Fibroblast of pulmonary artery (primary cell): ENCODE data around the gene GPX6.
"Not testable (repeated sequence)": the region's sequence is repeated elsewhere in the genome, so short reads cannot be mapped to it uniquely, and the experiment has no call there.

Experiments
- DNase-seq: peaks from one replicate; pipeline ENCODE4 v3.0.0-alpha.2; 2010; ENCODE audit warnings: low read depth
- H3K4me3 ChIP-seq: replicated peaks from 2 replicates; pipeline ENCODE4 v1.5.1; 2011; ENCODE audit warnings: low read depth, mild to moderate bottlenecking, control low read depth, low read length, moderate library complexity
- TF ChIP-seq, protein P1 (sequence below): IDR thresholded peaks from 2 replicates; pipeline ENCODE4 v1.5.1; 2011; ENCODE audit warnings: mild to moderate bottlenecking, control low read depth, low read length, inconsistent platforms; ENCODE audit errors: missing control alignments

Gene GPX6

GRCh38 chr6:28480253-28480932 is 35.2 kb downstream of the GPX6 start:
- no peak for DNase-seq
- no peak overlapping the region for H3K4me3 ChIP-seq
- TF ChIP-seq, protein P1, sequence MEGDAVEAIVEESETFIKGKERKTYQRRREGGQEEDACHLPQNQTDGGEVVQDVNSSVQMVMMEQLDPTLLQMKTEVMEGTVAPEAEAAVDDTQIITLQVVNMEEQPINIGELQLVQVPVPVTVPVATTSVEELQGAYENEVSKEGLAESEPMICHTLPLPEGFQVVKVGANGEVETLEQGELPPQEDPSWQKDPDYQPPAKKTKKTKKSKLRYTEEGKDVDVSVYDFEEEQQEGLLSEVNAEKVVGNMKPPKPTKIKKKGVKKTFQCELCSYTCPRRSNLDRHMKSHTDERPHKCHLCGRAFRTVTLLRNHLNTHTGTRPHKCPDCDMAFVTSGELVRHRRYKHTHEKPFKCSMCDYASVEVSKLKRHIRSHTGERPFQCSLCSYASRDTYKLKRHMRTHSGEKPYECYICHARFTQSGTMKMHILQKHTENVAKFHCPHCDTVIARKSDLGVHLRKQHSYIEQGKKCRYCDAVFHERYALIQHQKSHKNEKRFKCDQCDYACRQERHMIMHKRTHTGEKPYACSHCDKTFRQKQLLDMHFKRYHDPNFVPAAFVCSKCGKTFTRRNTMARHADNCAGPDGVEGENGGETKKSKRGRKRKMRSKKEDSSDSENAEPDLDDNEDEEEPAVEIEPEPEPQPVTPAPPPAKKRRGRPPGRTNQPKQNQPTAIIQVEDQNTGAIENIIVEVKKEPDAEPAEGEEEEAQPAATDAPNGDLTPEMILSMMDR, result no peak

DNA sequence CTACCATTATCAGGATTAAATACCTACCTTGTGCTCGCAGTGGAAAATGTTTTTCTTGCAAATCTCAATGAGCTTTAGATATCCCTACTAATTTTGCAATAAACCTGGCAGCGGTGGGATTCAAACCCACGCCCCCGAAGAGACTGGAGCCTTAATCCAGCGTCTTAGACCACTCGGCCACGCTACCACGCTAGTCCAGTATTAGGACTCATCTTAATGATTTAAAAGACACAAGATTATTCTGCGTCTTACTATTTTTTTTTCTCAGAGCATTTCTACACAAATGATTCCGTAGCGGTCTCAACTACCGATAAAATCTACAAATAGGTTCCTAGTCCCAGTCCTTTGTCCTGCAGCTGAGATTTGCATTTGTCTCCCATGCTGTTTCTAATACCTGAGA is 37.1 kb downstream of the GPX6 start:
- no peak overlapping the region for H3K4me3 ChIP-seq
- TF ChIP-seq, protein P1, result no peak
- no peak for DNase-seq

GRCh38 chr6:28474441-28475219 is 41.0 kb downstream of the GPX6 start:
- TF ChIP-seq, protein P1, result no peak
- DNase-seq, result peak; percentile 86
- H3K4me3 ChIP-seq, result peak overlapping the region; percentile 55

GRCh38 chr6:28469153-28469745 is 46.3 kb downstream of the GPX6 start:
- H3K4me3 ChIP-seq, DNase-seq: not testable (repeated sequence)

- TF ChIP-seq, protein P1, result no peak
- no peak overlapping the region for H3K4me3 ChIP-seq
- DNase-seq, result no peak
Measured at GRCh38 chr6:28468056-28468455, 47.5 kb downstream of the GPX6 start.

- no peak for DNase-seq
- no peak overlapping the region for H3K4me3 ChIP-seq
- TF ChIP-seq, protein P1, result no peak
Measured at GRCh38 chr6:28462401-28462800, 53.2 kb downstream of the GPX6 start.

GRCh38 chr6:28458568-28458967 is 57.0 kb downstream of the GPX6 start:
- TF ChIP-seq, protein P1, result no peak
- no peak overlapping the region for H3K4me3 ChIP-seq
- DNase-seq, result no peak
